Stimulated activated CD8-positive, alpha-beta memory T cell treated with anti-CD3 and anti-CD28 coated beads, Interleukin-4, amount 100 ng/mL, for 24 hours (primary cell): ENCODE data around the gene MAP3K5.

Experiments used
- DNase-seq: peaks from one replicate; pipeline ENCODE4 v3.0.0-alpha.2; 2020; ENCODE audit warnings: low read depth

MAP3K5 gene

GRCh38 chr6:136538836-136539235 is 253.4 kb downstream of the MAP3K5 start:
- DNase-seq: no peak

- no peak for DNase-seq
Observed at GRCh38 chr6:136535880-136536650, 256.2 kb downstream of the MAP3K5 start.

- no peak for DNase-seq
Observed at GRCh38 chr6:136535017-136535765, 257.1 kb downstream of the MAP3K5 start.

GRCh38 chr6:136534268-136534667 is 258.0 kb downstream of the MAP3K5 start:
- no peak for DNase-seq

GRCh38 chr6:136533487-136533886 is 258.8 kb downstream of the MAP3K5 start:
- no peak for DNase-seq

- no peak for DNase-seq
Observed at GRCh38 chr6:136532030-136532429, 260.2 kb downstream of the MAP3K5 start.

- no peak for DNase-seq
Observed at GRCh38 chr6:136529710-136530109, 262.6 kb downstream of the MAP3K5 start.

GRCh38 chr6:136528477-136528876 is 263.8 kb downstream of the MAP3K5 start:
- DNase-seq: no peak

- no peak for DNase-seq
Observed at GRCh38 chr6:136527831-136528230, 264.4 kb downstream of the MAP3K5 start.

- no peak for DNase-seq
Observed at GRCh38 chr6:136526937-136527336, 265.3 kb downstream of the MAP3K5 start.

- DNase-seq: no peak
Observed at GRCh38 chr6:136526196-136526930, 265.9 kb downstream of the MAP3K5 start.

- no peak for DNase-seq
Observed at GRCh38 chr6:136525586-136526195, 266.6 kb downstream of the MAP3K5 start.

GRCh38 chr6:136524936-136525413 is 267.3 kb downstream of the MAP3K5 start:
- no peak for DNase-seq

- no peak for DNase-seq
Observed at GRCh38 chr6:136524339-136524935, 267.8 kb downstream of the MAP3K5 start.

- DNase-seq: no peak
Observed at GRCh38 chr6:136523196-136523595, 269.1 kb downstream of the MAP3K5 start.

- no peak for DNase-seq
Observed at GRCh38 chr6:136522636-136523035, 269.6 kb downstream of the MAP3K5 start.

GRCh38 chr6:136521911-136522310 is 270.4 kb downstream of the MAP3K5 start:
- DNase-seq: no peak

- no peak for DNase-seq
Observed at GRCh38 chr6:136521427-136521826, 270.9 kb downstream of the MAP3K5 start.

GRCh38 chr6:136520517-136520916 is 271.8 kb downstream of the MAP3K5 start:
- DNase-seq: no peak

GRCh38 chr6:136517582-136517981 is 274.7 kb downstream of the MAP3K5 start:
- DNase-seq: no peak

- no peak for DNase-seq
Observed at GRCh38 chr6:136517002-136517401, 275.3 kb downstream of the MAP3K5 start.

GRCh38 chr6:136514591-136514990 is 277.7 kb downstream of the MAP3K5 start:
- DNase-seq: no peak
